ENCODE data around the gene C2CD2. TPM values are rescaled to one million over a fixed set of nuclear protein-coding genes. Genes with fewer than 3 reads are reported as not detected.

Gene C2CD2
- total RNA-seq, 1 donor from 2014 or later, result 34.3 TPM

- Mint-ChIP-seq H3K27me3 (ENCODE audit: unreplicated experiment) (peaks cover 2% of the 10 kb centered on the region), H3K4me1 (ENCODE audit: unreplicated experiment) (peaks cover 6% of the 10 kb centered on the region), H3K36me3 (ENCODE audit: low read depth, unreplicated experiment) (no peaks in the 10 kb centered on the region), H3K27ac (ENCODE audit: unreplicated experiment) (no peak overlapping the region), H3K9me3 (ENCODE audit: unreplicated experiment) (no peaks in the 10 kb centered on the region), H3K4me3 (ENCODE audit: unreplicated experiment) (no peak overlapping the region)
- TF ChIP-seq, protein P1, sequence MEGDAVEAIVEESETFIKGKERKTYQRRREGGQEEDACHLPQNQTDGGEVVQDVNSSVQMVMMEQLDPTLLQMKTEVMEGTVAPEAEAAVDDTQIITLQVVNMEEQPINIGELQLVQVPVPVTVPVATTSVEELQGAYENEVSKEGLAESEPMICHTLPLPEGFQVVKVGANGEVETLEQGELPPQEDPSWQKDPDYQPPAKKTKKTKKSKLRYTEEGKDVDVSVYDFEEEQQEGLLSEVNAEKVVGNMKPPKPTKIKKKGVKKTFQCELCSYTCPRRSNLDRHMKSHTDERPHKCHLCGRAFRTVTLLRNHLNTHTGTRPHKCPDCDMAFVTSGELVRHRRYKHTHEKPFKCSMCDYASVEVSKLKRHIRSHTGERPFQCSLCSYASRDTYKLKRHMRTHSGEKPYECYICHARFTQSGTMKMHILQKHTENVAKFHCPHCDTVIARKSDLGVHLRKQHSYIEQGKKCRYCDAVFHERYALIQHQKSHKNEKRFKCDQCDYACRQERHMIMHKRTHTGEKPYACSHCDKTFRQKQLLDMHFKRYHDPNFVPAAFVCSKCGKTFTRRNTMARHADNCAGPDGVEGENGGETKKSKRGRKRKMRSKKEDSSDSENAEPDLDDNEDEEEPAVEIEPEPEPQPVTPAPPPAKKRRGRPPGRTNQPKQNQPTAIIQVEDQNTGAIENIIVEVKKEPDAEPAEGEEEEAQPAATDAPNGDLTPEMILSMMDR (IDR thresholded peaks at IDR 0.05; ENCODE audit: unreplicated experiment), result no peak
- DNase-seq (ENCODE audit: low spot score), result no peak
Measured at GRCh38 chr21:41975391-41976272, 21.8 kb upstream of the C2CD2 start.

- peaks cover 2% of the 10 kb centered on the region for H3K27me3 Mint-ChIP-seq (ENCODE audit: unreplicated experiment)
- no peaks in the 10 kb centered on the region for H3K9me3 Mint-ChIP-seq (ENCODE audit: unreplicated experiment)
- DNase-seq (ENCODE audit: low spot score), result no peak
- H3K4me1 Mint-ChIP-seq (ENCODE audit: unreplicated experiment), result peaks cover 6% of the 10 kb centered on the region
- TF ChIP-seq, protein P1 (IDR thresholded peaks at IDR 0.05; ENCODE audit: unreplicated experiment), result no peak
- H3K4me3 Mint-ChIP-seq (ENCODE audit: unreplicated experiment), result no peak overlapping the region
- H3K36me3 Mint-ChIP-seq (ENCODE audit: low read depth, unreplicated experiment), result no peaks in the 10 kb centered on the region
- H3K27ac Mint-ChIP-seq (ENCODE audit: unreplicated experiment), result no peak overlapping the region
Measured at GRCh38 chr21:41974752-41975053, 20.9 kb upstream of the C2CD2 start.

- no peaks in the 10 kb centered on the region for H3K9me3 Mint-ChIP-seq (ENCODE audit: unreplicated experiment)
- peaks cover 2% of the 10 kb centered on the region for H3K27me3 Mint-ChIP-seq (ENCODE audit: unreplicated experiment)
- DNase-seq (ENCODE audit: low spot score), result no peak
- no peak overlapping the region for H3K27ac Mint-ChIP-seq (ENCODE audit: unreplicated experiment)
- H3K4me3 Mint-ChIP-seq (ENCODE audit: unreplicated experiment), result no peak overlapping the region
- H3K36me3 Mint-ChIP-seq (ENCODE audit: low read depth, unreplicated experiment), result no peaks in the 10 kb centered on the region
- peaks cover 6% of the 10 kb centered on the region for H3K4me1 Mint-ChIP-seq (ENCODE audit: unreplicated experiment)
- TF ChIP-seq, protein P1 (IDR thresholded peaks at IDR 0.05; ENCODE audit: unreplicated experiment), result peak; percentile 44
Measured at GRCh38 chr21:41973861-41974751, 20.3 kb upstream of the C2CD2 start.

DNA sequence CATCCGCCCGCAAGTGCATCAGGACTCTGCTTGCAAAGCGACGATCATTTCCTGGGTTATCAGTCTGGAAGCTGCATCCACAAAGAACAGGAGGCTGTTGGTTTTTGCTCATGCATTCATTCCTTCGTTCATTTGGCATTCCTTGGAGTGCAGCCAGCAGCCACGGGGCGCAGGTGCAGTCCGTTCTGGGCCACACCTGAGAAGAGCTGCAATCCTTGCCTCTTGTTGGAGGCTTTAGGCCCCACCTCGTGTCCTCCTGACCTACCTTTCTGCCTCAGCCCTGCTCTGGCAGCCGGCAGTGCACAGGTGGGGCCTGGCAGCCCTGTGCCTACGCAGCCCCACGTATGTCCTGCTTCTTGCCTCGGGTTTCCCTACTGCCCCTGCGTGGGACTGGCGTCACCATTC is 19.6 kb upstream of the C2CD2 start:
- DNase-seq (ENCODE audit: low spot score), result no peak
- H3K27me3 Mint-ChIP-seq (ENCODE audit: unreplicated experiment), result peaks cover 2% of the 10 kb centered on the region
- TF ChIP-seq, protein P1 (IDR thresholded peaks at IDR 0.05; ENCODE audit: unreplicated experiment), result no peak

More for the DNA sequence above, 19.6 kb upstream of the C2CD2 start:
- no peaks in the 10 kb centered on the region for H3K36me3 Mint-ChIP-seq (ENCODE audit: low read depth, unreplicated experiment)
- H3K4me1 Mint-ChIP-seq (ENCODE audit: unreplicated experiment), result peaks cover 8% of the 10 kb centered on the region
- H3K9me3 Mint-ChIP-seq (ENCODE audit: unreplicated experiment), result no peaks in the 10 kb centered on the region
- H3K4me3 Mint-ChIP-seq (ENCODE audit: unreplicated experiment), result no peak overlapping the region
- H3K27ac Mint-ChIP-seq (ENCODE audit: unreplicated experiment), result no peak overlapping the region

Measured in endothelial cell (in vitro differentiated cells).